ENCODE measurements around the gene ZNF385B. TPM values are rescaled to one million over a fixed set of nuclear protein-coding genes. Genes with fewer than 3 reads are reported as not detected.

Gene ZNF385B
- total RNA-seq, 3 donors from 2014 or later = 3.4 to 8.8 (median 4.5) TPM

DNA sequence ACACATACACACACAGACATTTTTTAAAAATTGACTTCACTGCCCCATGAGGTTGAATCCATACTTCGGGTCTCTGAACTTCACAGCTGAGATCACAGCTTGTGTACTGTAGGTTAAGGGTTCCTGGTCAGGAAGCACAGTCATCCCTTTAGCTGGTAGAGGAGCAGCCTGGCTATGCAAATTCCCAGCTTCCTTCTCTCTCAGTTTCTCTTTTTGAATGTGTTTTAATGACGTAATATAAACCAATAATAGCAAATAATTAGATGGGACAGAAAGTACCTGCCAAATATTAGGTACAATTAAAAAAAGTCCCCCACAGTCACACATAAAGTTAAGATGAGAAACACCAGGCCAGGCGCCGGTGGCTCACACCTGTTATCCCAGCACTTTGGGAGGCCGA, 178.7 kb downstream of the ZNF385B start:
- no peak for DNase-seq (ENCODE audit: low spot score in 2 of 2)
- Histone ChIP-seq H3K36me3 (no peaks in the 10 kb centered on the region), H3K27me3 (no peaks in the 10 kb centered on the region), H3K27ac (no peak overlapping the region), H3K4me1 (no peaks in the 10 kb centered on the region), H3K4me3 (no peak overlapping the region), H3K9me3 (no peaks in the 10 kb centered on the region)
- intact Hi-C loops (cut with DNase I; ENCODE audit: low total_unique reads) = no loop called here
- TF ChIP-seq POLR2A (IDR thresholded peaks at IDR 0.05) (no peak), POLR2AphosphoS5 (IDR thresholded peaks at IDR 0.05) (no peak)
- TF ChIP-seq, protein P1, sequence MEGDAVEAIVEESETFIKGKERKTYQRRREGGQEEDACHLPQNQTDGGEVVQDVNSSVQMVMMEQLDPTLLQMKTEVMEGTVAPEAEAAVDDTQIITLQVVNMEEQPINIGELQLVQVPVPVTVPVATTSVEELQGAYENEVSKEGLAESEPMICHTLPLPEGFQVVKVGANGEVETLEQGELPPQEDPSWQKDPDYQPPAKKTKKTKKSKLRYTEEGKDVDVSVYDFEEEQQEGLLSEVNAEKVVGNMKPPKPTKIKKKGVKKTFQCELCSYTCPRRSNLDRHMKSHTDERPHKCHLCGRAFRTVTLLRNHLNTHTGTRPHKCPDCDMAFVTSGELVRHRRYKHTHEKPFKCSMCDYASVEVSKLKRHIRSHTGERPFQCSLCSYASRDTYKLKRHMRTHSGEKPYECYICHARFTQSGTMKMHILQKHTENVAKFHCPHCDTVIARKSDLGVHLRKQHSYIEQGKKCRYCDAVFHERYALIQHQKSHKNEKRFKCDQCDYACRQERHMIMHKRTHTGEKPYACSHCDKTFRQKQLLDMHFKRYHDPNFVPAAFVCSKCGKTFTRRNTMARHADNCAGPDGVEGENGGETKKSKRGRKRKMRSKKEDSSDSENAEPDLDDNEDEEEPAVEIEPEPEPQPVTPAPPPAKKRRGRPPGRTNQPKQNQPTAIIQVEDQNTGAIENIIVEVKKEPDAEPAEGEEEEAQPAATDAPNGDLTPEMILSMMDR (IDR thresholded peaks at IDR 0.05) = no peak

DNA sequence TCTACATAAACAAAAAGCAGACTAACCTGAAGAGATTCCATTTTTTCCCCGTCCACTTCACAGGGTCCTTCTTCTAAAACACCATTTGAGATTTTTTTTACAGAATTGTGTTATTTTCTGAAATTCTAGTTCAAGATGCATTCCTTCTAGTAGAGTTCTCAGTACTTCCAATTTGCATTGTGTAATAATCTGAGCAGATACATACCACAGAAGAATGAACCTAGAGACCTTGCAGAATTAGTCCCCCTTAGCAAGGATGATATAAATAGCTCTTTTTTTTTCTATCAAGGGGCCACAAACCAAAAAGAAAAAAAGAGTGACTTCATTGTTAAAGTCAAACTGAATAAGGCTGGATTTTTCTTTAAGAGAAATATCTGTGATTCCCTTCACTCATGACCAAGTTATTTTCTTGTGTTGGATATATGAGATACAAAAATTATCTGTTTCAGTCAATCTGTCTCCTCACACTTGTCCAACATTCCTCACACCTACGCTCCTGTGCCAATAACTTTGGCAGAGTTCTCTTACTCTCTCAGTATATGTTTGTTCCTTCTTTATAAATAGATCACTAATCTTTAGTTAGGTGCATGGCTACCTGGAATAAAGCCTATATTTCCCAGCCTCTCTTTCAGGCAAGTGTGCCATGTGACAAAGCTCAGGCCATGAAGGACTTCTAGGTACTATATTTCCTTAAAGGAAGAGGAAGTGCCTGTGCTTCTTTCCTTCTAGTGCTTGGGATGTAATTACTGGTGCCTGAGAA, 183.5 kb downstream of the ZNF385B start:
- no peaks in the 10 kb centered on the region for H3K36me3 ChIP-seq
- TF ChIP-seq POLR2A (IDR thresholded peaks at IDR 0.05) = no peak
- TF ChIP-seq, protein P1 (IDR thresholded peaks at IDR 0.05) = no peak
- no peak for TF ChIP-seq POLR2AphosphoS5 (IDR thresholded peaks at IDR 0.05)
- H3K27ac ChIP-seq = no peak overlapping the region
- no peaks in the 10 kb centered on the region for H3K27me3 ChIP-seq
- no peak for DNase-seq (ENCODE audit: low spot score in 2 of 2)
- no peaks in the 10 kb centered on the region for H3K4me1 ChIP-seq
- no peaks in the 10 kb centered on the region for H3K9me3 ChIP-seq
- no peak overlapping the region for H3K4me3 ChIP-seq
- intact Hi-C loops (cut with DNase I; ENCODE audit: low total_unique reads) = no loop called here

DNA sequence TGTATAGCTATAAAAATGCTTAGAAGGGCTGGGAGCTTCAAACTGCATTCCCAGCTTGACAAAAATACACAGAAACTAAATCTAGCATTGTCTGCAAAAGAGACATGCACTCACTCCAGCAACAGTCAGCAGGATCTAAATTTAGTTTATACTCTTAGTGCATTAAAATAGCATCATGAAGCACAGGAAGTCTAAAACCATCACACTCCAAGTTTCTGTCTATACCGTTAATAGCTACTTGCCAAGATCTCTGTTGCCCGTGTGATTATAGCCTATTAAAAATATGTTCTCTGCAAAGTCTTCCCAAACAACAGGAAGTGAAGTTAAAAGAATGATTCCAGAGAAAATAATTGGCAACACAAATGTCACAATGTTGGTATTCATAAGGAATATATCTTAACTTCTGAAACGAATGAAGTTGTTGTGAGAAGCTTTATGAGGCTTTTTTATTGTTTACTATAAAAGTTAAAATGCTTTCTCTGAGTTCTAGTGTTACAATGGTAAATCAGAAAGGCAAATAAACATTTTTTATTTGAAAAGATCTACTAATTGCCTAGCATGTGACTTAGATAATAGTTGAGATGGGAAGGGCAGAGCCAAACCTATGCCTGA, 184.2 kb downstream of the ZNF385B start:
- no peaks in the 10 kb centered on the region for H3K27me3 ChIP-seq
- no peaks in the 10 kb centered on the region for H3K9me3 ChIP-seq
- H3K27ac ChIP-seq = no peak overlapping the region
- TF ChIP-seq POLR2A (IDR thresholded peaks at IDR 0.05) = no peak
- TF ChIP-seq POLR2AphosphoS5 (IDR thresholded peaks at IDR 0.05) = no peak
- TF ChIP-seq, protein P1 (IDR thresholded peaks at IDR 0.05) = no peak
- no peak for DNase-seq (ENCODE audit: low spot score in 2 of 2)
- H3K4me1 ChIP-seq = no peaks in the 10 kb centered on the region
- no peaks in the 10 kb centered on the region for H3K36me3 ChIP-seq
- intact Hi-C loops (cut with DNase I; ENCODE audit: low total_unique reads) = no loop called here
- H3K4me3 ChIP-seq = no peak overlapping the region

DNA sequence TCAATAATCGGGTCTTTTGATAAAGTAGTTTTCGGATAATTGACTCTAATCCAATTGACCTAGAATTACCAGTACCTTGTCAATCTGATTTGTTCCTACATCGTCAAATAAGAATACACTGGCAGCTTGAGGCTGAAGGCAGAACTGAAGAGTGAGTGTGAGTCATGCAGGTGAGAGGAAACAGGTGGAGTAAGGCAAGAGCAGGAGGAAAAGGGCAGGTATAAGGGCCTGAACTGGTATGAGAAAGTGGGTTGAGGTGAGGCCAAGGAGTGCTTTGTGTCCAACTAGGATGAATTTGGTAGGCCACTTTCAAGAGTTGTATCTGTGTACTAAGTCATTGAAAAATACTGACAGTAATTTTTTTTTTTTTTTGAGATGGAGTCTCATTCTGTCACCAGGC, 186.0 kb downstream of the ZNF385B start:
- Histone ChIP-seq H3K4me1 (no peaks in the 10 kb centered on the region), H3K27me3 (no peaks in the 10 kb centered on the region), H3K4me3 (no peak overlapping the region), H3K9me3 (no peaks in the 10 kb centered on the region), H3K27ac (no peak overlapping the region), H3K36me3 (no peaks in the 10 kb centered on the region)
- TF ChIP-seq POLR2AphosphoS5 (IDR thresholded peaks at IDR 0.05) = no peak
- no peak for TF ChIP-seq POLR2A (IDR thresholded peaks at IDR 0.05)
- intact Hi-C loops (cut with DNase I; ENCODE audit: low total_unique reads) = no loop called here
- no peak for DNase-seq (ENCODE audit: low spot score in 2 of 2)

DNA sequence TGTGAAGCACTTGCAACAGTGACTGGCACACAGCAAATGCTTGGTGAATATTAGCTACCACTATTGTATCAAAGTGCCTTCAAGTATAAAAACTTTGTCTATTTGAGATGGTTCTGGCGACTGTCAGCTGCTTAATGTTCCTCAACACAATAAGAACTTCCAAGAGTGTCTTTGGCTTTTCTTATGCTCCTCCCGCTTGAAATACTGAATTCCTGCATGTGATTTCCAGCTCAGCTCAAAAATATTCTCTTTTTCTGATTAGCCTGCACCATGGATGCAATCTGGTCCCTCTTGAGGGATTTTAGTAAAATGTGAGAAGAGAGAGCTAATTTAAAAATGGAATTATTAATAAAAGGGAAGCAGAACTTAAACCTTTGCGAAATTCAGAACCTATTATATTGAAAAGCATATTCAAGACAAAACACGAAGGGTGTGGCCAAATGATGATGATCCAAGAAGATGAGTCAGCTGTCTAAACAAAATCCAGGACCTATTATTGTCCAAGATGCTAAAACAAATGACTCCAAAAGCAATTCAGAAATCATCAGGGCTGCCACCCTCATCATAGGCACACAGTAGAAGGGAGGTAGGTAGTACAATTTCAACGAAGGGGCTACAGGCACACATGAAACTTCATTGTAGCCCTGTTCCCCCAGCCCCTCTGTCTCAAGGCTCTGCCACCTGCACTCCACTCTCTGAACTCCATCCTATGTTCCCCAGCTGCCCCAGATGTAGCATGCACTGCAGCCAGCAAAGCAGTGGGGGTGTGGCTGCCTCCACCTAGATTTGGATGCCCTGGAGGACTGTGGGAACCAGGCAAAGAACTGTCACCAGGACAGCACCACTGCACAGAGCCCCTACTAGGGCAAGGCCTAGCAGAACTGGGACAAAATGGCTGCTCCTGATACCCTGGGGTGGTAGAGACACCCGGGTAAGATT, 190.1 kb downstream of the ZNF385B start:
- Histone ChIP-seq H3K27ac (no peak overlapping the region), H3K27me3 (no peaks in the 10 kb centered on the region), H3K4me1 (no peaks in the 10 kb centered on the region), H3K36me3 (no peaks in the 10 kb centered on the region), H3K4me3 (no peak overlapping the region), H3K9me3 (no peaks in the 10 kb centered on the region)
- intact Hi-C loops (cut with DNase I; ENCODE audit: low total_unique reads) = no loop called here
- no peak for DNase-seq (ENCODE audit: low spot score in 2 of 2)
- TF ChIP-seq POLR2A (IDR thresholded peaks at IDR 0.05) (no peak), POLR2AphosphoS5 (IDR thresholded peaks at IDR 0.05) (no peak)
- TF ChIP-seq, protein P1 (IDR thresholded peaks at IDR 0.05) = no peak
